ENCODE data around the gene HM13.
"Not testable (repeated sequence)": the region's sequence is repeated elsewhere in the genome, so short reads cannot be mapped to it uniquely, and the experiment has no call there.

HM13 gene

GRCh38 chr20:31540406-31540805 is 26.2 kb downstream of the HM13 start:
- peak overlapping the region; percentile 6; the same call in 1 of the 2 replicates for H3K27ac ChIP-seq
- ChIA-PET CTCF (interaction anchor here (0.7 to 2.9 kb wide), 2 partner anchors 72 to 100 kb away, joined by 3 to 16 read pairs; no protein-coding TSS in a partner anchor), POLR2A (ENCODE audit: low non-redundant PET) (no interaction called here)
- TF ChIP-seq CTCF (conservative IDR thresholded peaks at IDR 0.05; ENCODE audit: low read depth), result no peak
- no peak for DNase-seq (ENCODE audit: low spot score)

GRCh38 chr20:31542201-31542842 is 28.1 kb downstream of the HM13 start:
- POLR2A ChIA-PET (ENCODE audit: low non-redundant PET), result interaction anchor here (1.0 kb wide), 1 partner anchor 11 kb away, joined by 3 read pairs; no protein-coding TSS in a partner anchor
- TF ChIP-seq CTCF (conservative IDR thresholded peaks at IDR 0.05; ENCODE audit: low read depth), result no peak
- H3K27ac ChIP-seq, result peak overlapping the region; percentile 55
- CTCF ChIA-PET, result interaction anchor here (1.1 to 2.4 kb wide), 4 partner anchors 10 to 70 kb away, joined by 3 to 14 read pairs (median 5); no protein-coding TSS in a partner anchor
- no peak for DNase-seq (ENCODE audit: low spot score)

GRCh38 chr20:31542963-31543362 is 28.7 kb downstream of the HM13 start:
- peak overlapping the region; percentile 55; the same call in 1 of the 2 replicates for H3K27ac ChIP-seq
- no peak for DNase-seq (ENCODE audit: low spot score)
- POLR2A ChIA-PET (ENCODE audit: low non-redundant PET), result no interaction called here
- no peak for TF ChIP-seq CTCF (conservative IDR thresholded peaks at IDR 0.05; ENCODE audit: low read depth)
- CTCF ChIA-PET, result interaction anchor here (0.6 to 2.4 kb wide), 4 partner anchors 14 to 70 kb away, joined by 3 to 14 read pairs (median 4); no protein-coding TSS in a partner anchor

- TF ChIP-seq CTCF (conservative IDR thresholded peaks at IDR 0.05; ENCODE audit: low read depth), result no peak
- peak overlapping the region; percentile 65 for H3K27ac ChIP-seq
- POLR2A ChIA-PET (ENCODE audit: low non-redundant PET), result no interaction called here
Measured at GRCh38 chr20:31543966-31544598, 29.8 kb downstream of the HM13 start.

GRCh38 chr20:31544600-31544999 is 30.4 kb downstream of the HM13 start:
- no peak for TF ChIP-seq CTCF (conservative IDR thresholded peaks at IDR 0.05; ENCODE audit: low read depth)
- ChIA-PET POLR2A (ENCODE audit: low non-redundant PET) (no interaction called here), CTCF (no interaction called here)
- peak overlapping the region; percentile 65; the same call in 1 of the 2 replicates for H3K27ac ChIP-seq
- no peak for DNase-seq (ENCODE audit: low spot score)

More at GRCh38 chr20:31543966-31544598, 29.8 kb downstream of the HM13 start:
- peak; percentile 72 for DNase-seq (ENCODE audit: low spot score)
- CTCF ChIA-PET, result no interaction called here

- ChIA-PET CTCF (interaction anchor here (0.6 to 1.6 kb wide), 4 partner anchors 31 to 275 kb away, joined by 3 to 4 read pairs (median 4); partner anchors contain the start of gene HM13), POLR2A (ENCODE audit: low non-redundant PET) (interaction anchor here (0.7 kb wide), 1 partner anchor 29 kb away, joined by 6 read pairs; no protein-coding TSS in a partner anchor)
- H3K27ac ChIP-seq, result peak overlapping the region; percentile 81
- not testable (repeated sequence) for DNase-seq (ENCODE audit: low spot score)
Measured at GRCh38 chr20:31545621-31546040, 31.4 kb downstream of the HM13 start.
